HepG2 (cell line): ENCODE results near the gene ATP6V0A1. TPM values are rescaled to one million over a fixed set of nuclear protein-coding genes. Genes with fewer than 3 reads are reported as not detected.
A peak's percentile ranks its signal among the peaks of the same experiment; 100 is the strongest.

Source experiments
- AHDC1 ChIP-seq: sonication (generic); formaldehyde crosslinking; IDR thresholded peaks from 2 replicates; pipeline ENCODE4 v1.5.1; 2020; ENCODE audit warnings: mild to moderate bottlenecking, missing genetic modification reagents, borderline replicate concordance
- ATAD3A ChIP-seq: sonication (generic); formaldehyde crosslinking; IDR thresholded peaks from 2 replicates; pipeline ENCODE4 v1.4.0; 2020; ENCODE audit warnings: missing genetic modification reagents
- ATRX ChIP-seq: sonication (generic); formaldehyde crosslinking; IDR thresholded peaks from 2 replicates; pipeline ENCODE4 v1.4.0; 2020; ENCODE audit warnings: missing genetic modification reagents, borderline replicate concordance
- HOXA9 ChIP-seq: sonication (generic); formaldehyde crosslinking; IDR thresholded peaks from 2 replicates; pipeline ENCODE4 v1.8.1; 2022; ENCODE audit warnings: missing genetic modification reagents, mild to moderate bottlenecking, moderate library complexity, borderline replicate concordance
- MIXL1 ChIP-seq: IDR thresholded peaks from 2 replicates; pipeline ENCODE4 v1.6.1; 2016
- NAIF1 ChIP-seq: sonication (generic); formaldehyde crosslinking; IDR thresholded peaks from 2 replicates; pipeline ENCODE4 v1.5.0; 2020; ENCODE audit warnings: mild to moderate bottlenecking, missing genetic modification reagents, borderline replicate concordance
- NFKB2 ChIP-seq: sonication (generic); formaldehyde crosslinking; IDR thresholded peaks from 2 replicates; pipeline ENCODE4 v1.4.0; 2020; ENCODE audit warnings: missing genetic modification reagents, borderline replicate concordance
- YEATS2 ChIP-seq: sonication (generic); formaldehyde crosslinking; IDR thresholded peaks from 2 replicates; pipeline ENCODE4 v1.4.0; 2020; ENCODE audit warnings: missing genetic modification reagents, borderline replicate concordance
- ZBTB10 ChIP-seq: sonication (generic); formaldehyde crosslinking; IDR thresholded peaks from 2 replicates; pipeline ENCODE4 v1.4.0; 2020; ENCODE audit warnings: missing genetic modification reagents, borderline replicate concordance
- ZBTB4 ChIP-seq: sonication (generic); formaldehyde crosslinking; IDR thresholded peaks from 2 replicates; pipeline ENCODE4 v1.4.0; 2020; ENCODE audit warnings: missing genetic modification reagents, mild to moderate bottlenecking, borderline replicate concordance
- ZNF124 ChIP-seq: sonication (generic); formaldehyde crosslinking; IDR thresholded peaks from 2 replicates; pipeline ENCODE4 v1.4.0; 2020; ENCODE audit warnings: missing genetic modification reagents
- ZNF207 ChIP-seq: fragments of 450-650 bp; IDR thresholded peaks from 2 replicates; pipeline ENCODE4 v1.6.1; 2016; ENCODE audit warnings: antibody characterized with exemption, borderline replicate concordance
- ZNF230 ChIP-seq: sonication (generic); formaldehyde crosslinking; IDR thresholded peaks from 2 replicates; pipeline ENCODE4 v1.4.0; 2020; ENCODE audit warnings: mild to moderate bottlenecking, missing genetic modification reagents
- ZNF672 ChIP-seq: sonication (generic); formaldehyde crosslinking; IDR thresholded peaks from 2 replicates; pipeline ENCODE4 v1.8.1; 2022; ENCODE audit warnings: missing genetic modification reagents
- ZNF784 ChIP-seq: sonication (generic); formaldehyde crosslinking; IDR thresholded peaks from 2 replicates; pipeline ENCODE4 v1.5.1; 2020; ENCODE audit warnings: missing genetic modification reagents, mild to moderate bottlenecking, borderline replicate concordance
- ZSCAN29 ChIP-seq: sonication (generic); formaldehyde crosslinking; conservative IDR thresholded peaks from 2 replicates; pipeline ENCODE4 v1.4.0; 2020; ENCODE audit warnings: mild to moderate bottlenecking, missing genetic modification reagents
- polyA plus RNA-seq, 8 experiments: library from polyadenylated mRNA; depleted of rRNA in 3 of 8; stranded (reverse) in 7 of 8; unstranded in 1 of 8; fragments of >200 nt; fragmentation: Illumina TruSeq in 4 of 8; extraction: Trizol in 4 of 8; gene quantifications; 2 replicates each; pipeline versions ENCODE4 v1.2.1 to v1.2.3, GENCODE V29; 2011 to 2016; ENCODE audit warnings: low read depth in 4 of 8, missing spikeins in 1 of 8, mixed read lengths in 1 of 8; ENCODE audit not compliant: insufficient read depth in 1 of 8
- total RNA-seq, 5 experiments: library from RNA; depleted of rRNA; stranded (reverse); fragments of >200 nt; fragmentation: Illumina TruSeq; extraction: Trizol; gene quantifications; 2 replicates each; pipeline ENCODE4 v1.2.3, GENCODE V29; 2016; ENCODE audit warnings: low read depth in 1 of 5

ATP6V0A1 gene
- total and polyA plus RNA-seq, 2 of the 13 experiments (the other 11 are each of a cell fraction or from before 2014, with no cell fraction given): 27.9 to 54.1 TPM

- 0 out of 2 replicates have a peak, but pooled peaks have one; percentile 63 for TF ChIP-seq AHDC1 (CRISPR knock-in tag)
- TF ChIP-seq ZBTB4: no peak
- TF ChIP-seq ATAD3A (CRISPR knock-in tag): no peak
- no peak for TF ChIP-seq ATRX
- TF ChIP-seq ZNF207: no peak
- no peak for TF ChIP-seq HOXA9 (CRISPR knock-in tag)
- no peak for TF ChIP-seq ZNF124 (CRISPR knock-in tag)
- peak; percentile 35; the same call in 1 of the 2 replicates for TF ChIP-seq YEATS2
- no peak for TF ChIP-seq NFKB2
- 0 out of 2 replicates have a peak, but pooled peaks have one; percentile 30 for TF ChIP-seq ZNF230 (CRISPR knock-in tag)
- no peak for TF ChIP-seq ZBTB10 (CRISPR knock-in tag)
- TF ChIP-seq ZNF784 (CRISPR knock-in tag): no peak
- TF ChIP-seq MIXL1 (CRISPR knock-in tag): no peak; the same call in 1 of the 2 replicates
- TF ChIP-seq ZSCAN29 (CRISPR knock-in tag): peak; percentile 58; the same call in 1 of the 2 replicates
- TF ChIP-seq ZNF672 (CRISPR knock-in tag): no peak
- no peak for TF ChIP-seq NAIF1 (CRISPR knock-in tag)
Measured at GRCh38 chr17:42441371-42442195, 17.1 kb upstream of the ATP6V0A1 start (continued).
